BE2C (cell line): ENCODE data around the gene CLEC19A.

Experiments used
- DNase-seq: peaks from one replicate; pipeline ENCODE4 v3.0.0-alpha.2; 2020
- H3K27me3 ChIP-seq: fragments of 250-450 bp; sonication (Bioruptor Pico); 2 replicates; pipeline ENCODE4 v1.5.1; 2020; ENCODE audit warnings: mild to moderate bottlenecking
- H3K36me3 ChIP-seq: fragments of 250-450 bp; sonication (Bioruptor Pico); 2 replicates; pipeline ENCODE4 v1.5.1; 2020; ENCODE audit warnings: mild to moderate bottlenecking
- H3K4me1 ChIP-seq: fragments of 250-450 bp; sonication (Bioruptor Pico); 2 replicates; pipeline ENCODE4 v1.5.1; 2020
- H3K4me3 ChIP-seq: 2 replicates; pipeline ENCODE4 v1.5.1; 2011; ENCODE audit warnings: low read depth, low read length
- H3K9me3 ChIP-seq: fragments of 250-450 bp; sonication (Bioruptor Pico); 2 replicates; pipeline ENCODE4 v1.5.1; 2020
- CTCF ChIP-seq: IDR thresholded peaks from 2 replicates; pipeline ENCODE4 v1.5.1; 2012; ENCODE audit warnings: mild to moderate bottlenecking, low read depth, low read length

CLEC19A gene

GRCh38 chr16:19278403-19278802, 7.1 kb upstream of the CLEC19A start:
- no peak for TF ChIP-seq CTCF
- Histone ChIP-seq H3K4me1 (no peaks in the 10 kb centered on the region), H3K4me3 (no peak overlapping the region), H3K36me3 (no peaks in the 10 kb centered on the region), H3K27me3 (no peaks in the 10 kb centered on the region), H3K9me3 (no peaks in the 10 kb centered on the region)
- DNase-seq: no peak

GRCh38 chr16:19281246-19281645, 4.3 kb upstream of the CLEC19A start:
- no peak for DNase-seq
- H3K27me3 ChIP-seq: no peaks in the 10 kb centered on the region
- no peak overlapping the region for H3K4me3 ChIP-seq
- no peaks in the 10 kb centered on the region for H3K9me3 ChIP-seq
- H3K4me1 ChIP-seq: no peaks in the 10 kb centered on the region
- TF ChIP-seq CTCF: no peak
- no peaks in the 10 kb centered on the region for H3K36me3 ChIP-seq

- H3K4me1 ChIP-seq: no peaks in the 10 kb centered on the region
- no peak overlapping the region for H3K4me3 ChIP-seq
Observed at GRCh38 chr16:19282101-19282500, 3.4 kb upstream of the CLEC19A start.

GRCh38 chr16:19283637-19284036, 1.9 kb upstream of the CLEC19A start:
- DNase-seq: no peak

More at GRCh38 chr16:19282101-19282500, 3.4 kb upstream of the CLEC19A start:
- H3K36me3 ChIP-seq: no peaks in the 10 kb centered on the region
- no peak for DNase-seq
- TF ChIP-seq CTCF: no peak
- no peaks in the 10 kb centered on the region for H3K27me3 ChIP-seq
- H3K9me3 ChIP-seq: no peaks in the 10 kb centered on the region

GRCh38 chr16:19284207-19284606, 1.3 kb upstream of the CLEC19A start:
- no peak overlapping the region for H3K4me3 ChIP-seq
- TF ChIP-seq CTCF: no peak
- no peaks in the 10 kb centered on the region for H3K36me3 ChIP-seq
- no peaks in the 10 kb centered on the region for H3K4me1 ChIP-seq
- no peak for DNase-seq
- H3K27me3 ChIP-seq: no peaks in the 10 kb centered on the region
- no peaks in the 10 kb centered on the region for H3K9me3 ChIP-seq

More at GRCh38 chr16:19283637-19284036, 1.9 kb upstream of the CLEC19A start:
- Histone ChIP-seq H3K4me1 (no peaks in the 10 kb centered on the region), H3K4me3 (no peak overlapping the region), H3K27me3 (no peaks in the 10 kb centered on the region), H3K9me3 (no peaks in the 10 kb centered on the region), H3K36me3 (no peaks in the 10 kb centered on the region)
- TF ChIP-seq CTCF: no peak

- Histone ChIP-seq H3K27me3 (no peaks in the 10 kb centered on the region), H3K36me3 (no peaks in the 10 kb centered on the region), H3K4me3 (no peak overlapping the region), H3K9me3 (no peaks in the 10 kb centered on the region), H3K4me1 (no peaks in the 10 kb centered on the region)
- no peak for TF ChIP-seq CTCF
- DNase-seq: no peak
Observed at GRCh38 chr16:19286827-19287226, 1.3 kb downstream of the CLEC19A start.
